ENCODE measurements around the gene SUGP2.

Gene SUGP2

GRCh38 chr19:18998276-18998675, 35.0 kb downstream of the SUGP2 start:
- no peak for FAIRE-seq
- no peak for TF ChIP-seq POLR2A (IDR thresholded peaks at IDR 0.05; ENCODE audit: low read depth, low read length)
- DNase-seq (ENCODE audit: insufficient read length, low spot score) = no peak

DNA sequence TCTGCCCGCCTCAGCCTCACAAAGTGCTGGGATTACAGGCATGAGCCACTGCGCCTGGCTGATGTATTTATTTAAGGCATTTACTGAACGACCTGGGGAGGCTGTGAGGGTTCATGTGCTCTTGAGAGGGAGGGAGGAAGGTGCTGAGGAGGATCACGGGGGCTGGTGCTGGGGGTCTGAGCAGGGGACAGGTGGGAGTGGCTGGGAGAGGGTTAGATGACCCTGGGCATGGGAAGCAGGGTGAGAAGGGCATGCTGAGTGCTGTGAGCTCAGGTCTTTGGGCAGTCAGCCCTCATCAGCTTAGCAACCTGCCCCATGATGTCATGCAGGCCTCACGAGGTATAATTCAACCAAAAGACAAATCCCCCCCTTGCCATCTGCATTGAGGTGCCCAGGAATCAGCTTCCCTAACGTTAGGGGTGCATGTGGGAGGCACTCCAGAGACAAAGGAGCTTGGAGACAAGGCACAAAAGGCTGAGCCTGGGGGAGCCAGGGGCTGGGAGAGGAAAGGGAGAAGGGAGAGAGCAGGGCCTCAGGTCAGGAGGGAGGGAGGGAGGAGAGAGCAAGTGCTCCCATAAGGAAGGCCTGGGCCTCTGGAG, 36.4 kb downstream of the SUGP2 start:
- no peak for DNase-seq (ENCODE audit: insufficient read length, low spot score)
- no peak for FAIRE-seq
- no peak for TF ChIP-seq POLR2A (IDR thresholded peaks at IDR 0.05; ENCODE audit: low read depth, low read length)

GRCh38 chr19:18996351-18996750, 37.0 kb downstream of the SUGP2 start:
- TF ChIP-seq POLR2A (IDR thresholded peaks at IDR 0.05; ENCODE audit: low read depth, low read length) = no peak
- DNase-seq (ENCODE audit: insufficient read length, low spot score) (no peak), FAIRE-seq (no peak)

- TF ChIP-seq POLR2A (IDR thresholded peaks at IDR 0.05; ENCODE audit: low read depth, low read length) = no peak
- DNase-seq (ENCODE audit: insufficient read length, low spot score) = peak; percentile 86
- FAIRE-seq = no peak
These were observed 37.5 kb downstream of the SUGP2 start for GRCh38 chr19:18995804-18996241.

DNA sequence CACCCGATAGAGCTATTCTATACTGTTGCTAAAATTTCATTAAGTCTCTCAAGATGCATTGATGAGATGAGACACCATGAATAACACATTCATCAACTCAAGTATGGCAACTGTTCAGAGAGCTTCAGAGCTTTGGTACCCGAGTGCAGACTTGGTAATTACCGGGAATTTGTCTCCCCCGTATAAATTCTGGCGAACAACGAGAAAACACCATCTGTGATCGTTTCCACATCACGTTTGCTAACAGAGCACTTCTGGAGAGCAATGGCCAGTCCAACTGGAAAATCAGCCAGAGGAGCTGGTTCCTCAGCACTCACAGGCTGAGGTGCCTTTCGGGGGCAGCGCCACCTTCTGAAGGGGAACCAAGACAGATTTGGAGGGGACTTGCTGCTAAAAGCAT, 40.2 kb downstream of the SUGP2 start:
- DNase-seq (ENCODE audit: insufficient read length, low spot score) (no peak), FAIRE-seq (no peak)
- TF ChIP-seq POLR2A (IDR thresholded peaks at IDR 0.05; ENCODE audit: low read depth, low read length) = no peak

DNA sequence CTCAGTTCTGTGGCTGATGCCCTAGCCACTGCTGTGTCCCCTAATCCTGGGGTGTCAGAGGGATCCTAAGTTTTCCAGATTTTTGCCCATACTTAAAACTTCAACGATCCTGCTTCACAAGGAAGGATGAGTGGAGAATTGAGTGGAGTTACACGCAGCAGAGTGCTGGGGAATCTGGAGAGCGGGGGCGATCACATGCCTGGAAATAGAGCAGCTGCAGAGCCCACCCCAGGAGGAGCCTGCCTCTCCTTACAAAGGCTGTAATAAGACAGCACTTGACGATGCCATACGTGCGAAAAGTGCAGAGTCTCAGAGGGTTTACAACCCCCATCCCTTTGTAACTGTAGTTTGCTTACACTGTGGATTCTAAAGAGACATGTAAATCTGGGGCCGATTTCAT, 40.6 kb downstream of the SUGP2 start:
- FAIRE-seq = no peak
- no peak for DNase-seq (ENCODE audit: insufficient read length, low spot score)
- no peak for TF ChIP-seq POLR2A (IDR thresholded peaks at IDR 0.05; ENCODE audit: low read depth, low read length)

DNA sequence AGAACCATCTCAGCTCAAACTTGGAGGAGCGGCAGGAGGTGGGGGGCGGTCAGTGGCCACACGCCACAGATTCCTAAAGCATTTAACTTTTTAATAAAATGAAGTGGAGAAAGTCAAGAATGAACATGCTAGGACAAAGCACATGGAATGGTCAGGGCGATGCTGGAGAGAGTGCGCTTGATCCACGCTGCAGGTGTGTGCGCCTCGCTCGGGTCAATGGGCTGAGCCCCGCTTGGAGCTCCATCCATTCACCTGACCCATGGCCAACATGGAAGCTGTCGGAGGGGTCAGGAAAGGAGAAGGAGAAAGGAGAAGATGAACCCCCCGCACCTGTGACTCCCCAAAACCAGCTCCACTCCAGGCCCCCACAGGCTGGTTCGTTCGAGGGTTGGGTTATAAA, 41.8 kb downstream of the SUGP2 start:
- FAIRE-seq (no peak), DNase-seq (ENCODE audit: insufficient read length, low spot score) (no peak)
- no peak for TF ChIP-seq POLR2A (IDR thresholded peaks at IDR 0.05; ENCODE audit: low read depth, low read length)

GRCh38 chr19:18991006-18991405, 42.3 kb downstream of the SUGP2 start:
- FAIRE-seq = no peak
- TF ChIP-seq POLR2A (IDR thresholded peaks at IDR 0.05; ENCODE audit: low read depth, low read length) = no peak
- no peak for DNase-seq (ENCODE audit: insufficient read length, low spot score)

- DNase-seq (ENCODE audit: insufficient read length, low spot score) = no peak
- TF ChIP-seq POLR2A (IDR thresholded peaks at IDR 0.05; ENCODE audit: low read depth, low read length) = no peak
- no peak for FAIRE-seq
These were observed 43.1 kb downstream of the SUGP2 start for GRCh38 chr19:18990128-18990708.

GRCh38 chr19:18989316-18989715, 44.0 kb downstream of the SUGP2 start:
- DNase-seq (ENCODE audit: insufficient read length, low spot score) (no peak), FAIRE-seq (no peak)
- no peak for TF ChIP-seq POLR2A (IDR thresholded peaks at IDR 0.05; ENCODE audit: low read depth, low read length)

- DNase-seq (ENCODE audit: insufficient read length, low spot score) = no peak
- TF ChIP-seq POLR2A (IDR thresholded peaks at IDR 0.05; ENCODE audit: low read depth, low read length) = no peak
- FAIRE-seq = no peak
These were observed 45.9 kb downstream of the SUGP2 start for GRCh38 chr19:18987456-18987855.

- DNase-seq (ENCODE audit: insufficient read length, low spot score) (no peak), FAIRE-seq (no peak)
- no peak for TF ChIP-seq POLR2A (IDR thresholded peaks at IDR 0.05; ENCODE audit: low read depth, low read length)
These were observed 48.1 kb downstream of the SUGP2 start for GRCh38 chr19:18985257-18985656.

DNA sequence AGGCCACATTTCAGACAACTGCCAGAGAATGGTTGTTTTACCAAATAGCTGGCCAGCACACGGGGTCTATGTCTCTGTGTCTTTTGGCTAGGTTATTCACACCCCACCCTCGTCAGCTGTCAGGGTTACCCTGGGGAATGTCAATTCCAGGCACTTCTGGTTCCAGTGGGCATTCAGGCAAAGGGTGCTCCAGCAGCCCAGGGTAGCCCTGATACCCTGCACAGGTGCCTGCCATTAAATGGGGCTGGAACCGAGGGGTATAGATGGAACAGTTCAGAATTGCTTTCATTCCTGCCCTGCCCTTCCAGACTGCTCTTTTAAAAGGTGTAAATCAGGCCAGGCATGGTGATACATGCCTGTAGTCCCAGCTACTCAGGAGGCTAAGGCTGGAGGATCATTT, 49.1 kb downstream of the SUGP2 start:
- no peak for DNase-seq (ENCODE audit: insufficient read length, low spot score)
- TF ChIP-seq POLR2A (IDR thresholded peaks at IDR 0.05; ENCODE audit: low read depth, low read length) = no peak
- no peak for FAIRE-seq

DNA sequence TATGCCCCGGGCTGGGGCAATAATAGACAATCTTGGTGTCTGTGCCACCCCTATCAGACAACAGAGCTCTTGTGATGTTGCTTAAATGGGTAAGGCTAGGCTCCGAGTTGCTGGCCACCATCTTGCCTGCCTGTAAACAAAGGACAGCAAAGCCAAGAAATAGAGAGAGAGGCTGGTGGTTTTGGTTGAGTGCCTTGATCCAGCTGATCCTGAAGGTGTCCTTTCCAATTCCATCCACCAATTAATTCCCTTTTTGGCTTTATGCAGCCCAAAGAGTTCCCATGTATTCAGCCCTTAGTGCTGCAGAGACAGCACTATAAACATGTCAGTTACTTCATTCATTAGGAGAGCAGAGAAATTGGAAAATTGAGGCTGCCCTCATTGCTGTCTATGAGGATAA, 50.6 kb downstream of the SUGP2 start:
- FAIRE-seq (no peak), DNase-seq (ENCODE audit: insufficient read length, low spot score) (no peak)
- no peak for TF ChIP-seq POLR2A (IDR thresholded peaks at IDR 0.05; ENCODE audit: low read depth, low read length)

DNA sequence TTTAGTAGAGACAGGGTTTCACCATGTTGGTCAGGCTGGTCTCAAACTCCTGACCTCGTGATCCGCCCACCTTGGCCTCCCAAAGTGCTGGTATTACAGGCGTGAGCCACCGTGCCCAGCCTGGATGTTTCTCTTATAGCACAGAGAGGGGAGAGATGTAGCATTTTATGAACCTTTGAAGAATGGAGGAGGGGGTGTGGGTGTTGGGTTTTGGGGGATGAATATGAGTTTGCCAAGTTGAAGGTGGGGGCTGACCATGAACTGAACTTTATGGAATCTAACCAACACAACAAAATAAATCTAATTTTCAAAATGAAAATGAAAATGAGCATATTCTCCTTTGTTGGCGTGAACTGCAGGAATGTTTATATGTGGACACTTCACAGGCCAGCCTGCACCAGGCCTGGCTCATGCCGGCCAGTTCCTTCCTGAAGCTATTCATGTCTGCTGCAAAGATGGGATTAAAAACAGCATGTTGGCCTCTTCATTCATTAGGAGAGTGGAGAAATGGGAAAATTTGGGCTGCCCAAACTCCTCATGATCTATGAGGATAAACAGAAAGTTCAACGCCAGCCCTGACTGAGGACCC, 52.8 kb downstream of the SUGP2 start:
- DNase-seq (ENCODE audit: insufficient read length, low spot score) (no peak), FAIRE-seq (no peak)
- no peak for TF ChIP-seq POLR2A (IDR thresholded peaks at IDR 0.05; ENCODE audit: low read depth, low read length)
